ENCODE results near the gene MBTD1.

DNA sequence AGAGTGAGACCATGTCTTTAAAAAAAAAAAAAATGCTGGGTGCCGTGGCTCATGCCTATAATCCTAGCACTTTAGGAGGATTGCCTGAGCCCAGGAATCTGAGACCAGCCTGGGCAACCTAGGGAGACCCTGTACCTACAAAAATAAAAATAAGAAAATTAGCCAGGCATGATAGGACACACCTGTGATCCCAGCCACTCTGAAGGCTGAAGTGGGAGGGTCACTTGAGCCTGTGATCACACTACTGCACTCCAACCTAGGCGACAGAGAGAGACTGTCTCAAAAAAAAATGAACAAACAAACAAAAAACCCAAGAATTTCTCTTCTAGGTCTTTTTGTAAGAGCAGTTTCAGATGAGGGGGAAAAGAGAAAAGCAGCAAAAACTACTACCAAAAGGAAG is 59.0 kb downstream of the MBTD1 start:
- TF ChIP-seq POLR2AphosphoS5 (IDR thresholded peaks at IDR 0.05; ENCODE audit: insufficient read depth in 1 of 2, low read depth in 1 of 2): no peak
- no peak for TF ChIP-seq POLR2A (IDR thresholded peaks at IDR 0.05)
- no peak for TF ChIP-seq CTCF (IDR thresholded peaks at IDR 0.05)
